Stimulated activated effector memory CD8-positive, alpha-beta T cell treated with anti-CD3 and anti-CD28 coated beads, Interleukin-12 subunit alpha, Interleukin-12 subunit beta, amount 100 ng/mL, for 72 hours (primary cell): ENCODE results near the gene GALNT2.

Experiments used
- ATAC-seq: fragments of 150-1000 bp; cut with Tn5 transposase; 2 replicates; pipeline ENCODE4 v1.10.0; 2021
- DNase-seq, 2 donors: peaks; one replicate each; pipeline ENCODE4 v3.0.0; 2021 to 2022; ENCODE audit warnings: low spot score in 2 of 2
- H3K27ac Mint-ChIP-seq: one replicate; pipeline ENCODE4 v1.8.0; 2022; ENCODE audit warnings: mild to moderate bottlenecking, mixed read lengths
- H3K36me3 Mint-ChIP-seq: one replicate; pipeline ENCODE4 v1.8.0; 2022; ENCODE audit warnings: mild to moderate bottlenecking, mixed read lengths
- H3K4me1 Mint-ChIP-seq: one replicate; pipeline ENCODE4 v1.8.0; 2022; ENCODE audit warnings: mixed read lengths
- H3K4me3 Mint-ChIP-seq: one replicate; pipeline ENCODE4 v1.8.0; 2022; ENCODE audit warnings: mild to moderate bottlenecking, mixed read lengths
- H3K9me3 Mint-ChIP-seq: one replicate; pipeline ENCODE4 v1.8.0; 2022; ENCODE audit warnings: mixed read lengths

Gene GALNT2

GRCh38 chr1:230130172-230130944 lies 63.3 kb downstream of the GALNT2 start:
- DNase-seq = no peak
- H3K9me3 Mint-ChIP-seq = no peaks in the 10 kb centered on the region
- H3K36me3 Mint-ChIP-seq = peaks cover 7% of the 10 kb centered on the region
- no peak overlapping the region for H3K27ac Mint-ChIP-seq
- no peak overlapping the region for H3K4me3 Mint-ChIP-seq
- H3K4me1 Mint-ChIP-seq = peaks cover 45% of the 10 kb centered on the region
- no peak for ATAC-seq

- Mint-ChIP-seq H3K36me3 (peaks cover 7% of the 10 kb centered on the region), H3K4me3 (no peak overlapping the region), H3K9me3 (no peaks in the 10 kb centered on the region), H3K27ac (no peak overlapping the region), H3K4me1 (peaks cover 34% of the 10 kb centered on the region)
- ATAC-seq (no peak), DNase-seq (no peak)
These were observed 64.4 kb downstream of the GALNT2 start for GRCh38 chr1:230131457-230131856.

DNA sequence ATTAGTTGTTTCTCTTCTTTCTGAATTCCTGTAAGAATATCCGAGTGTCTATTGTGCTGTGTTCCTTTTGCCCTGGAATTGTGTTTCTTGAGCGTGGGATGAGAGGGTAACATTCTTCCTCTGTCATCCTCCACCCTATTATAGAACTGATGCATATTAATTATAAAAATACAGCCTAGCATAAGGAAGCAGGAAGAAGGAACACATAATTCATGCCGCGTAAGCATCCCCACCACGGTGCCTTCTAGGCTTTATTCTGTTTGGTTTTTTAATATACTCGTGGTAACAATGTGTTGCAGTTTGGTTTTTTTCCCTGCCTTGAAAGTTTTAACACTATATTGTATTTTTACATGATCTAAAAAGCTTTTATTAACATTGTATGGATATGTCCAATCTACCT lies 65.7 kb downstream of the GALNT2 start:
- DNase-seq = no peak
- H3K4me3 Mint-ChIP-seq = no peak overlapping the region
- peaks cover 7% of the 10 kb centered on the region for H3K36me3 Mint-ChIP-seq
- peaks cover 27% of the 10 kb centered on the region for H3K4me1 Mint-ChIP-seq
- no peak overlapping the region for H3K27ac Mint-ChIP-seq
- no peak for ATAC-seq
- H3K9me3 Mint-ChIP-seq = no peaks in the 10 kb centered on the region

DNA sequence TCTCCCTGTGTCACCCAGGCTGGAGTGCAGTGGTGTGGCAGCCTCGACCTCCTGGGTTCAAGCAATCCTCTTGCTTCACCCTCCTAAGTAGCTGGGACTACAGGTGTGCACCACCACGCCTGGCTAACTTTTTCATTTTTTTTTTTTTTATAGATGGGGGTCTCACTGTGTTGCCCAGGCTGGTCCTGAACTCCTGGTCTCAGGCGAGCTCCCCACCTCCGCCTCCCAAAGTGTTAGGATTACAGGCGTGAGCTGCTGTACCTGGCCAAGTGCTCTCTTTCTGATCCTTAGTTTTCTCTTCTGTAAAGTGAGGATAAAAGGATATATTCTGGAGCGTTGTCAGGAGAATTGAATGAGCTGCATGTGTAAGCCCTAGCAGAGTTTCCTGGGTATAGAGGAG lies 68.7 kb downstream of the GALNT2 start:
- Mint-ChIP-seq H3K36me3 (peaks cover 4% of the 10 kb centered on the region), H3K27ac (no peak overlapping the region), H3K4me1 (peaks cover 31% of the 10 kb centered on the region), H3K4me3 (no peak overlapping the region), H3K9me3 (no peaks in the 10 kb centered on the region)
- DNase-seq (no peak), ATAC-seq (no peak)

DNA sequence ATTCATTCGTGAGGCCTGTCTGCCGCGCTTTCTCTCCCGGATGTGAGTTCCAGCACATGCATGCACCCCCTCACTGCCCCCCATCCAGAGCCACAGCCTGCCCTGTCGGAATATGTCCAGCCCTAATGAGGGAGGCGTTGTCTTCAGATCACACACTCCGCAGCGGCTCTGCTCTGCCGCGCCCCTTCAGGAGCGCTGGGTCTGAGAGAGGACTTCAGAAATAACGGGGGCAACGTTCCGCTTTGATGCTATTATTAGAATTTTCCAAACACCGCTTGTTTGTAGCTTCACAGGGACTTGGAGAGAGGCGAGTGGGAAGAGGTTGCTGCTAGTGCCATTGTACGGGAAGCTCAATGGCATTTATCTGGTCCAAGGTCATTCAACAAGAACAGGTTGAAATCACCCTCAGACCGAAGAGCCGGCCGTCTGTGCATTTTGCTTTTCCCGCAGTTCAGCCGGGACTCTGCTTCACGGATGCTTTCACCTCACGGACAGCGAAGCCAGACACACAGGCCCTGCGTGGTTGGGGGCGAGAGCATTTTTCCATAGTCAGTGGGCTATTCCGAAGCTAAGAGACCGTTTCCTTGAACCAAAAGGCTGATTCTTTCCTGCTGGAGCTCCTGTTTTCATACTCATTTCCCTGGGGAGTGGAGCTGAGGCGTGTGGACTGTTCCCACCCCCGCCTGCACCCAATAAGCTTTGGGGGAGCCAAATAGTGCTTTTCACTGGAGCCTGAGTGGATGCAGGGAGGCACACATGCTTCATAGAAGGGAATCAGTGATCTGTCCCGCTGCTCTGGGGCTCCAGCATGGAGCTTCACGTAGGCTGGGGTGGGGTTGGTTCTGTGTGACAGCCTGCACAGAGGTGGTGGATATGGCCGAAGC lies 69.7 kb downstream of the GALNT2 start:
- ATAC-seq = no peak
- Mint-ChIP-seq H3K9me3 (no peaks in the 10 kb centered on the region), H3K27ac (no peak overlapping the region), H3K4me3 (no peak overlapping the region), H3K36me3 (peaks cover 5% of the 10 kb centered on the region), H3K4me1 (peaks cover 33% of the 10 kb centered on the region)
- no peak for DNase-seq

- Mint-ChIP-seq H3K36me3 (peaks cover 5% of the 10 kb centered on the region), H3K4me3 (no peak overlapping the region), H3K9me3 (no peaks in the 10 kb centered on the region), H3K27ac (no peak overlapping the region), H3K4me1 (peaks cover 26% of the 10 kb centered on the region)
- ATAC-seq (no peak), DNase-seq (no peak)
These were observed 70.3 kb downstream of the GALNT2 start for GRCh38 chr1:230137337-230137815.

- Mint-ChIP-seq H3K36me3 (peaks cover 5% of the 10 kb centered on the region), H3K4me1 (peaks cover 31% of the 10 kb centered on the region), H3K9me3 (no peaks in the 10 kb centered on the region), H3K4me3 (no peak overlapping the region), H3K27ac (no peak overlapping the region)
- ATAC-seq (no peak), DNase-seq (no peak)
These were observed 71.7 kb downstream of the GALNT2 start for GRCh38 chr1:230138561-230139239.

- Mint-ChIP-seq H3K4me3 (no peak overlapping the region), H3K27ac (no peak overlapping the region), H3K9me3 (no peaks in the 10 kb centered on the region)
These were observed 72.3 kb downstream of the GALNT2 start for GRCh38 chr1:230139315-230139714.

GRCh38 chr1:230139741-230140140 lies 72.7 kb downstream of the GALNT2 start:
- Mint-ChIP-seq H3K4me1 (peaks cover 36% of the 10 kb centered on the region), H3K27ac (no peak overlapping the region), H3K9me3 (no peaks in the 10 kb centered on the region), H3K4me3 (no peak overlapping the region), H3K36me3 (peaks cover 5% of the 10 kb centered on the region)
- DNase-seq (no peak), ATAC-seq (no peak)

More at GRCh38 chr1:230139315-230139714, 72.3 kb downstream of the GALNT2 start:
- DNase-seq (no peak), ATAC-seq (no peak)
- peaks cover 32% of the 10 kb centered on the region for H3K4me1 Mint-ChIP-seq
- peaks cover 5% of the 10 kb centered on the region for H3K36me3 Mint-ChIP-seq

DNA sequence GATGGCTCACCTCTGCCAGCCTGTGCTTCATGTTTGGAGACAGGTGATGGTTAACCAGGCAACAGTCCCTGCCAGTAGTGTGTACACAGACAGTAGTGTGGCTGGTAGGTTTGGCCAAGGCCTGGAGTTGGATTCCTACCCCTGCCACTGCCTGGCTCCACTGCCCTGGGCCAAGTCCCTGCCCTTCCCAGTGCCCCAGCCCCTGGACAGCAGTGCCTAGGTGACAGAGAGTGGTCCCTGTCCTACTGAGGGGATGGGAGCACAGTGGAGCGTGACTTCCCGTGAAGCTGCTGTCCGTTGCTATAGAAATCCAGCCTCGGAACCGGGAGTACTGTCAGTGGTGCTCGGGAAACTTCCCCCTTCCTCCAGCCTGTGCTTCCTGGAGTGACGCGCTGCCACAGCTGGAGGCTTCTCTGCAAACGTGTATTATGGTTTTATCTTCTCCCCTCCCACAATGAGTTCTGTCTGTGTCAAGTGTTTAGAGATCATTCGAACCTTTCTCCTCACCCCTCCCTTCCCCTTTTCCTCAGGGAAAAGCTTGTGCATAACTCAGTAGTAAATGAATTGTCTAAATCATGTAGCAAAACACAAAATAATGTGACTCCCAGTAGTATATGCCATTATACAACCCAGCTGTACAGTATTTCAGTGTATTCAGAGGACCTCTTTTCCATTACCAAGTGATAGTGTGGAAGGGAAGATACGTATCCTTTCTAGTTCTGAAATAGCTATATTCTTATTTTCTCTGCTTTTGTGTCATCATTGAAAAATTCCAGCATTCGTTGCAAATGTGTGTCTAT lies 73.4 kb downstream of the GALNT2 start:
- Mint-ChIP-seq H3K4me3 (no peak overlapping the region), H3K27ac (no peak overlapping the region), H3K36me3 (peaks cover 5% of the 10 kb centered on the region), H3K4me1 (peaks cover 42% of the 10 kb centered on the region), H3K9me3 (no peaks in the 10 kb centered on the region)
- no peak for DNase-seq
- ATAC-seq = no peak

DNA sequence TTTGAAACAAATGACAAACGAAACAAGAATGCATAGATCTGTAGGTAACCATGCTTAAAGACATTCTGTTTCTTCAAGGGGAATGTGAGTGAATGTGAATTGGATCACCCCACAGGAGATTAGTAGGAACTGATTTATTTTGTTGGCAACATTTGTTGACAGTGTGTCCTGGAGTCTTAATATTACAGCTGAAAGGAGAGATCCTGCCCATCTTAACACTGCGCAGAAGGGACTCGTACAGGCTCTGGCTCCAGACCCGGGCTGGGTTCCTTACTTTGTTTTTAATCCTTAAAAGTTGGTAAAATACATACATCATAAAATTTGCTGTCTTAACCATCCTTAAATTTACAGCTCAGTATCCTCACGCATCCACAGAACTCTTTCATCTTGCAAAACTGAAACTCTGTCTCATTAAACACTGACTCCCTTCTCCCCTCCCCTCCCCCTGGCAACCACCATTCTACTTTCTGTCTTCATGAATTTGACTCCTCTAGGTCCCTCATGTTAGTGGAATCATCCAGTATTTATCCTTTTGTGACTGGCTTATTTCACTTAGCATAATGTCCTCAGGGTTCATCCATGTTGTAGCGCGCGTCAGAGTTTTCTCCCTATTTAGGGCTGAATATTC lies 74.1 kb downstream of the GALNT2 start:
- no peak overlapping the region for H3K4me3 Mint-ChIP-seq
- no peak overlapping the region for H3K27ac Mint-ChIP-seq
- peaks cover 47% of the 10 kb centered on the region for H3K4me1 Mint-ChIP-seq
- peaks cover 5% of the 10 kb centered on the region for H3K36me3 Mint-ChIP-seq
- ATAC-seq (no peak), DNase-seq (no peak)
- no peaks in the 10 kb centered on the region for H3K9me3 Mint-ChIP-seq

DNA sequence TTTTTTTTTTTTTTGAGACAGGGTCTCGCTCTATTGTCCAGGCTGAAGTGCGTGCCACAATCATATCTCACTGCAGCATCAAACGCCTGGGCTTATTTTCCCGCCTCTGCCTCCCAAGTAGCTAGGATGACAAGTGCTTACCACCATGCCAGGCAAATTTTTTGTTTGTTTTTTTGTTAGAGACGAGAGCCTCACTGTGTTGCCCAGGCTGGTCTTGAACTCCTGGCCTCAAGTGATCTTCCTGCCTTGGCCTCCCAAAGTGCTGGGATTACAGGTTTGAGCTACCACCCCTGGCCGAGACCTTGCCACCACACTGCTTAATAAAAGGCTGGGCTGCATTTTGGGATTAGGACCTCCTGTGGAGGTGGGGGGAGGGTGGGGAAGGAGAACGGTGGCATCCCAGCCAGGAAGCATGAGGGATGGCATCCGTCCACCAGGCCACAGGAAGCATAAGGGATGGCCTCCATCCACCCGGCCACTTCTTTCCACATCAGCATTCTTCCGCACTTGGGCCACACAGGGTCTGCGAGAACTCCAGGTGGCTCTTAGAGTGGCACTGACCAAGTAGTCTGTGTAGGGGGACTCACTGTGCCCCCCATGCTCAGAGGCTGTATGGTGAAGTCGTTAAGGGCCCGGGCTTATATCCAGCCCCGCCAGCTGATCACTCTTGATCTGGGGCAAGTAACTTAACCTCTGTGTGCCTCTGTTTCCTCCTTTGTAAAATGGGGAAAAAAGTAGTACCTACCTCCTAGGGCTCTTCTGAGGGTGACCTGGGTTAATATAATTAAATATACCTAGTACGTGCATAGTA lies 75.0 kb downstream of the GALNT2 start:
- H3K9me3 Mint-ChIP-seq = no peaks in the 10 kb centered on the region
- DNase-seq = no peak
- H3K4me3 Mint-ChIP-seq = no peak overlapping the region
- no peak overlapping the region for H3K27ac Mint-ChIP-seq
- ATAC-seq = no peak
- H3K36me3 Mint-ChIP-seq = peaks cover 5% of the 10 kb centered on the region
- H3K4me1 Mint-ChIP-seq = peaks cover 54% of the 10 kb centered on the region

GRCh38 chr1:230142608-230143210 lies 75.7 kb downstream of the GALNT2 start:
- Mint-ChIP-seq H3K4me1 (peaks cover 57% of the 10 kb centered on the region), H3K9me3 (no peaks in the 10 kb centered on the region), H3K27ac (no peak overlapping the region), H3K4me3 (no peak overlapping the region), H3K36me3 (peaks cover 5% of the 10 kb centered on the region)
- DNase-seq (no peak), ATAC-seq (no peak)
